GM18507 (cell line): Measurements from ENCODE around the gene ARHGAP15.

ENCODE experiments used
- DNase-seq: peaks from one replicate; pipeline ENCODE4 v3.0.0; 2011; ENCODE audit warnings: low read depth; ENCODE audit not compliant: insufficient read length; ENCODE audit errors: extremely low spot score
- FAIRE-seq: peaks from 2 replicates; lab custom pipeline; 2011; peaks lifted over from hg19 to GRCh38; lab: Jason Lieb, UNC

The ARHGAP15 gene

GRCh38 chr2:143420313-143420712 lies 291.1 kb downstream of the ARHGAP15 start:
- no peak for FAIRE-seq
- no peak for DNase-seq

DNA sequence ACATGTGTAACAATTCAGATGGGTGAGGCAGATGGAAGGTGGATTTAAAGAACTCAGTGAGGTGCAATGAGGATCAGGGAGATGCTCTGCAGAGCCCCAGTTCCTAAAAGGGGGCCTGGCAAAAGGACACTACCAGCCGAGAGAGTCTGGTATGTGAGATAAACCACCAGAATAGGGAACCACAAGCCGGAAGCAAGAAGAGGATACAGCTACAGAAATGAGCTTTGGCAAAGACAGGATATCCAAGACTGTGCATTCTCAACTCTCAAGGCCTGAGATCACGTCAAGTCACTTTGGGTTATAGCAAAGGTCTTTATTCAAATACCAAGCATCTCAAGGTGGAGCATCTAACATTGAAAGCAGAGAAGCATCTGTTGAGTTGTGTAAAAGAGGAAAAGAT lies 293.5 kb downstream of the ARHGAP15 start:
- FAIRE-seq (no peak), DNase-seq (no peak)

DNA sequence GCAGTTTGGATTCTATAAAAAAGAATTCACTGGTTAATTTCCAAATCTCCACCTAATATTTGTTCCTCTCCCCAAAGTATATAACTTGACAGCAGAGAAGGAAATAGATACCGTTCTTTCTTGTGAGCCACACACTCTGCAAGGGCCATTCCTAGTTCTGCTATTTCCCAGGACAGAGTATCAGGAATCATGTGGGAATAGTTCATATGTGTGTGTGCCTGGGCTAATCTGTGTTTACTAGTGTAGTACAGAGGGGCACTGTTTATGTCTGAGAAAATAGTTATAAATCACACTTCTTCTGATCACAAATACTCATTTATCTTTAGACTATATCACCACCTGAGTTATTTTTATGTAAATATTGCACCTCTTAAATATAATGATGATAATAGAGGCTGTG lies 296.7 kb downstream of the ARHGAP15 start:
- no peak for FAIRE-seq
- DNase-seq, result no peak

DNA sequence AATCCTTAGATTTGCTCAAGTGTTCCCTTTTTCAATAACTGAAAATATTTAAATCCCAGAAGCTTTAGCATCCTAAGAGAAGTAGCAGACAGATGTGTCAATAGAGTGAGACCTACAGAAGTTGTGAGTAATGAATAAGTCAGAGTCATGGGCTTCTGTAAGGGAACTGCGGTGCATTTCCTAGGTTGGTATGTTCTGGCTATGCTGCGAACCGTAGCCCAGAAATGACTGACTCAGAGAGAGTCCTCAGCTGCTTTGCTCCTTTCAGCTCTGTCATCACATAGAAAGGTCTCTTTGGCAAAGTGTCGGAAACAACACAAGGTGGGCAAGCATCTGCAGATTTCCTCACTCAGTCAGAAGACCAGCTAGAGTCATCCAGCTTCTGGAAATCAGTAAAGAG lies 297.1 kb downstream of the ARHGAP15 start:
- FAIRE-seq, result no peak
- DNase-seq, result no peak

GRCh38 chr2:143428700-143429099 lies 299.5 kb downstream of the ARHGAP15 start:
- no peak for FAIRE-seq
- no peak for DNase-seq

GRCh38 chr2:143429932-143430679 lies 300.9 kb downstream of the ARHGAP15 start:
- FAIRE-seq (no peak), DNase-seq (no peak)

DNA sequence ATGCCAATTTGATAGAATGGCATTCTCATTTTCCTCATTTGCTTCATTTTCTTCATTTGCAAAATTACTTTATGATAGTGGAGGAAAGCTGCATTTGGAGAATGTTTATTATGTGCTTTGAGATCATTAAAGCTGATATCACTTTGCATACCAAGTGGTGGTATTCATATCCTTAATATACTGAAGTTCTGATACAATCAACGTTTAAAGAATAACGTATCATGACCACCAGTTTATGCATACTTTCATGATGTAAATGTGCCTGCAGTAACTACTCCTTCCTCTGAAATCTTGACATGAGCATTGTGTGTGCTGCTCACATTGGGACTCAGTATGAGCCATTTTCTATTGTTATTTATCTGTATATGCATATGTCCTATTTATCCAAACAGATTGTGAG lies 302.1 kb downstream of the ARHGAP15 start:
- FAIRE-seq (no peak), DNase-seq (no peak)

DNA sequence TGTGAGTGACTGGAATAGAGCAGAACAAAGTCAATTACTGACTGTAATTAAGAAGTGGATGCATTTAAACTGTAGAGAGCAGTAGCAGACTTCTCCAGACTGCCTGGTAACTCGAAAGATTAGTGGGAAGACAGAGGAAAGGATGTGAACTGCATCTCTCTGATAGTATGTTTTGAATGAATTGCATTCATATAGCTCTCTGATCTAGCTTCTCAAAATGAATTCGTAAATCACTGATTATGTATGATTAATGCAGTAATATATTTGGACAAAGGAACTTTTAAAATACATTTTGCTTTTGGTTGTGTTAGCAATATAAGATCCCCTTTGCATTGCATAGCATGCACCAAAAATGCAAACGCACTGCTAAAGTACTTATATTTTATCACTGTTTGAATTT lies 304.0 kb downstream of the ARHGAP15 start:
- no peak for FAIRE-seq
- DNase-seq, result no peak

- FAIRE-seq (no peak), DNase-seq (no peak)
Measured at GRCh38 chr2:143433840-143434239, 304.6 kb downstream of the ARHGAP15 start.

- no peak for FAIRE-seq
- DNase-seq, result no peak
Measured at GRCh38 chr2:143434445-143434844, 305.2 kb downstream of the ARHGAP15 start.

GRCh38 chr2:143435131-143435530 lies 305.9 kb downstream of the ARHGAP15 start:
- no peak for DNase-seq
- no peak for FAIRE-seq

DNA sequence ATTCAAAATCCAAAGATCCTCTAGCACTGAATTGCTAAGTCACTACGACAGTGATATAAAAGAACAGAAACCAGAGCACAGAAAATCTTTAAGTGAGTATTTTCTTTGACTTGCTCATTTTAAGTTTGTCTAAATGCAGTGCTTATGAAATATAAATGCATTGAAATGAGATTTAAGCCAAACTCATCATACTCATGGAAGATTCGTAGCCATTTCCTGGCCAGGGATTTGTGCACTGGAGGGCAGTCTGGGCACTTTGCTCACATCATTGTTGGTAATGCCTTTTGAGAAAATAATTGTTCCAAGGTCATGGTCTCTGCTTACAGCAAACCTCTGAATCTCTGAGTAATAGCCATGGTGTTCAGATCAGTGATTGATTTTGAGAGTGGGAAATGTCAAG lies 307.7 kb downstream of the ARHGAP15 start:
- DNase-seq (no peak), FAIRE-seq (no peak)

DNA sequence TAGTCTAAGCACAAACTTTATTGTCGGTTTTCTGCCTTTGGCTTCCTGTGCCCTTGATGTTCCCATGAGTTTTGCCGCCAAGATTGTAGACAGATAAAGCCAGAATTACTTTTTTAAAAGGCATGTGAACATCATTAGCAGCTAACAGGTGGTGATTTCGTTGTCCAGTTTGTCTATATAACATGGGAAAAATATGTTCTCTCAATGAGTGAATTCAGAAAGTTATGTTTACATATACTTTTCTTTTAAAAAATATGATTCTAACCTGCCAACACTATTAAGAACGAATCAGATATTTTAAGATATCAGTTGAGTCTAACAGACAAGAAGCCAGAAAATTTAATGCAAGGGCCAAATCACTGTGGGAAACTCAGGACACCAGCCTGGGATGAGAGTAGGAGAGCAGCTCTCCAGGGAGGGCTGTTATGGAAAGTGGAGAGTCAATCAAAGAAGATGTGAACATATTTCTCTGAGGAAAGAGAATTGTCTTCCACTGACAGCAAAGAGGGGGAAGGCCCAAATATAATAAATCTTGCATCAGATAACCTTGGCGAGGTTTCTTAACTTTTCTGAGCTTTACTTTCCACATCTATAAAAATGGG lies 311.3 kb downstream of the ARHGAP15 start:
- no peak for FAIRE-seq
- DNase-seq, result no peak

DNA sequence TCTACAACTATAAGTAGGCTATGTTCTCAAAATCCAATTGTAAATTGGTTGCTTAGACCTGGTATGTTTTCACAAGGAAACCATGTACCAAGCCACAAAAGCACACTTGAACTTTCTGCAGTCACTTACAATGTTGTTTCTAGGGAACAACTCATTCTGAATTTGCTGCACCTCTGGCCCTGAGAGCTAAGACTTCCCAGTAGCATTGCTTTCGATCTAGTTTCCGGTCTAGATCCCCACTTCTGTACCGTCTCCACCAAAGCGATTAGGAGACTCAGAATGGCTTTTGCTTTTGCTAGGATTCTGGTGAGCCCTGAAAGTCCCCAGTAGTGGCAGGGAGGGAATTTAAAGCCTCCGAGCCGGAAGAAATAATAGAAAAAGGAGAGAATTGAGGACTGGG lies 313.0 kb downstream of the ARHGAP15 start:
- no peak for FAIRE-seq
- no peak for DNase-seq

DNA sequence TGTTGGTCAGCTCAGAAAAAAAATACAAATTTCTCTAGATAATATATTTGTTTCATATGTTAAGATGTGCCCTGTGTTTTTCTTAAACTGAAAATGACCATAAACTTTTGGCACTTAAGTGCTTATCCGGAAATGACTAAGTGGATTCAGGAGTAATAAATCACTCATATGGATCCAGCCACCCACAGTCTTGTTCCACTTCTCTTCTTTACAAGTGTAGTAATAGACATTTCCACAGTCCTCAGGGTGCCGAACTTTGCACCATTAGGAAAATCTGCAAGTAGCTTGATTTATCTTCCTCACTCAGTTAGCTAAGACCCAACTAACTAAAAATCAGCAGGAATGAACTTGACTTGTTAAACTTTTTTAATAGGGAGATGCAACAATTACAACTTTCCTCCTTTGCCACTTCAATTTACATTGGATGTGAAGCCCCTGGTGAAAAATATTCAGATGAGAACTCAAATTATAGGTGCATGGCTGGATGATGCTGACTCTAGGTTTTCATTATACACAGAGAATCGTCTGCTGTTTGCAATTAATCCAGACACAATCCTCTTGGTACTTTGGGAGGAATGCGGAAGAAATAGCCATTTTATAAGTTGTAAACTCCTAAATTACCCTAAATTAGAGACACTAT lies 322.5 kb downstream of the ARHGAP15 start:
- FAIRE-seq (peak; percentile 29), DNase-seq (no peak)

GRCh38 chr2:143452817-143453451 lies 323.7 kb downstream of the ARHGAP15 start:
- no peak for FAIRE-seq
- DNase-seq, result no peak

DNA sequence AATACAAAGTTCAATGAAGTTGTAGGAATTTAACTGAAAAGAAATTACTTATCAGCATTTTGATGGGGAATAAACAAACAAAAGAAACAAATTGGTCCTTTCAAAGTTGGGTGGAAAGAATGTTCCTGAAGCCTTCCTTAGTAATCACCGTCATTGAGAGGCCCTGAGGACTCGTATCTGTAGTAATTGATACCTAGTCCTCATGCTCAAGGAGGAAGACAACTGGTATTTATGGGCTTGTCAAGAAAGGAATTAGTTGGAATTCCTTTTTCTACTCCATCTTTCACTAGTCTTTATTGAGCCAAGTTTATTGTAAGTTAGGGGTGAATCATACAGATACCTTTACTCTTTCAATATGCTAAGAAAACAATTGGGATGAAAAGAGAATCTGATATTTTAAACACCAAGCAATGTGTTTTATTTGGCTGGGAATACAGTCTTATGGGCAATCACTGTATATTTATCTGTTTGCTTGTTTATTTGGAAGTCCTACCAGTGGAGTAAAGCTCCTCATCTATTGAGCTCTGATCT lies 324.8 kb downstream of the ARHGAP15 start:
- FAIRE-seq (no peak), DNase-seq (no peak)

DNA sequence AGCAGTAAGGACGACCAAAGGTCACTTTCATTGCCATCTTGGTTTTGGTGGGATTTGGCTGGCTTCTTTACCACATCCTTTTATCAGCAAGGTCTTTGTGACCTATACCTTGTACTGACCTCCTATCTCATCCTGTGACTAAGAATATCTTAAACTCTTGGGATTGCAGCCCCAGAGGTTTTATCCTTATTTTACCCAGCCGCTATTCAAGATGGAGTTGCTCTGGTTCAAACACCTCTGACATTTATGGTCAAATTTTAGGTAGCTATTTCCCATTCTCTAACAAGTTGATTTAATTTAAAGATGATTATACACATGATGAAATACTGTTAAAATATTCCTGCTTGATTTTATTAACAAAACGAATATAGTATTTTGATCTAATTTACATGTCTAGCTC lies 326.1 kb downstream of the ARHGAP15 start:
- FAIRE-seq, result no peak

DNA sequence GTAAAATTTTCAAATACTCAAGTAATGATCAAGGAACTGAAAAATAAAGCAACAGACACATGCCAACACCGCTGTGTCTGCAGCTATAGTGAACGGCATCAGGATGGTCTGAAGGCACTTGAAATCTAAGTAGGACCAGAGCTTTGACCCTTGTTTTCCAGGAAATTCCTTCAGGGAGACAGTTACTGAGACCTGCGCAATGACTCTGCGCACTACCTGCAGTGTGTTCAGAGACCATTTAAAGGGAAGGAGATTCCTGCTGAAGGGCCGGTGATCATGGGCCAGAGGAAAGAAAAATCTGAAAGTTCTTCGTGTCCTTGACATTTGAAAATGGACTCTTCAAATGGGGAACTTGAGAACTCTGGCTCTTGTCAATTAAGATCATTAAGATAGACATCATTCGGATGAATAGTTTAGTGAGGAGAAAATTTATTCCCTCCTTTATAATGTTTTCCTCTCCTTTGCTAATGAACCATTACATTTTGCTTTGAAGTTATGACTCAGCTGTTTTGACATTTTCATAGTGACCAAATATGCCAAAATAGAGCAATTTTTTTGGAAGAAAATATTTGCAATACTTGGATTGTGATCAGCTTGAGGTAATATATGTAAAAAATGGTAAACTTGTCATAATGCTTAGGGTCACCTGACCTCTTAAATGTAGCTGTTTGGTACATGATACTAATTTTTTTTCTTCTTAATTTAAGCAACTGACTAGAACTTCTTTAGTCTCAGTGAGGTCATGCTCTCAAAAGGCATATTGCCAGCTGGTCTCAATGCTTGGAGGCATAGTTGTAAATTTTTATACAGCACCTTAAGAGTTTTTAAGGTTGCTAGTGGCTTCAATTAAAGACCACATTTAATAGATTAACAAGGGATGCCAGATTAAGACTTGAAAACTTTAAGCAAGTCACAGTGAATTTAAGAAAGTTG lies 329.3 kb downstream of the ARHGAP15 start:
- no peak for FAIRE-seq
- DNase-seq, result no peak

More for the DNA sequence above, 326.1 kb downstream of the ARHGAP15 start:
- no peak for DNase-seq
